HT1080 (cell line): ENCODE data around the gene ADCY3. TPM values are rescaled to one million over a fixed set of nuclear protein-coding genes. Genes with fewer than 3 reads are reported as not detected.

Experiments
- DNase-seq: peaks from one replicate; pipeline ENCODE4 v3.0.0-alpha.2; 2015; ENCODE audit warnings: low read depth
- total RNA-seq: library from RNA; depleted of rRNA; stranded (reverse); fragments of >200 nt; shearing (Covaris generic); gene quantifications from 2 replicates; pipeline ENCODE4 v1.2.3, GENCODE V29; 2014

ADCY3 gene
- total RNA-seq, 1 experiment from 2014 or later = 73.5 TPM

GRCh38 chr2:24832073-24832461 lies 88.0 kb downstream of the ADCY3 start:
- DNase-seq = no peak

GRCh38 chr2:24831221-24832072 lies 88.6 kb downstream of the ADCY3 start:
- DNase-seq = no peak

GRCh38 chr2:24830786-24831185 lies 89.3 kb downstream of the ADCY3 start:
- DNase-seq = no peak

- no peak for DNase-seq
Measured at GRCh38 chr2:24830351-24830750, 89.7 kb downstream of the ADCY3 start.

GRCh38 chr2:24828238-24828996 lies 91.6 kb downstream of the ADCY3 start:
- DNase-seq = no peak

- DNase-seq = peak; percentile 64
Measured at GRCh38 chr2:24827321-24828237, 92.5 kb downstream of the ADCY3 start.

- DNase-seq = no peak
Measured at GRCh38 chr2:24826773-24827145, 93.3 kb downstream of the ADCY3 start.

GRCh38 chr2:24825883-24826772 lies 93.9 kb downstream of the ADCY3 start:
- no peak for DNase-seq

- no peak for DNase-seq
Measured at GRCh38 chr2:24824966-24825882, 94.8 kb downstream of the ADCY3 start.

- no peak for DNase-seq
Measured at GRCh38 chr2:24824071-24824588, 95.9 kb downstream of the ADCY3 start.

GRCh38 chr2:24822049-24822706 lies 97.9 kb downstream of the ADCY3 start:
- DNase-seq = no peak

- no peak for DNase-seq
Measured at GRCh38 chr2:24821433-24821891, 98.6 kb downstream of the ADCY3 start.

- no peak for DNase-seq
Measured at GRCh38 chr2:24820598-24821432, 99.2 kb downstream of the ADCY3 start.

- DNase-seq = no peak
Measured at GRCh38 chr2:24820175-24820513, 99.9 kb downstream of the ADCY3 start.

- no peak for DNase-seq
Measured at GRCh38 chr2:24819442-24820174, 100.4 kb downstream of the ADCY3 start.

- DNase-seq = no peak
Measured at GRCh38 chr2:24818721-24819167, 101.3 kb downstream of the ADCY3 start.

- DNase-seq = peak; percentile 76
Measured at GRCh38 chr2:24816884-24817283, 103.2 kb downstream of the ADCY3 start.
